ENCODE measurements around the gene ZBTB24. TPM values are rescaled to one million over a fixed set of nuclear protein-coding genes. Genes with fewer than 3 reads are reported as not detected.

The ZBTB24 gene
- total RNA-seq, 1 donor from 2014 or later = 4.7 TPM

- Histone ChIP-seq H3K4me3 (ENCODE audit: low read length in 3 of 3) (no peak overlapping the region), H3K9me3 (ENCODE audit: control insufficient read depth in 3 of 3, low read length in 3 of 3) (no peaks in the 10 kb centered on the region), H3K4me1 (ENCODE audit: control insufficient read depth in 3 of 3, insufficient read depth in 3 of 3, low read length in 3 of 3) (peaks cover 19 to 22% (median 20%) of the 10 kb centered on the region in 3 donors), H3K9ac (ENCODE audit: low read depth in 1 of 3, low read length in 3 of 3) (no peak overlapping the region), H3K36me3 (ENCODE audit: control insufficient read depth in 3 of 3, insufficient read depth in 3 of 3, low read length in 3 of 3) (peaks cover 0 to 12% (median 10%) of the 10 kb centered on the region in 3 donors), H3K27me3 (ENCODE audit: control insufficient read depth in 3 of 3, insufficient read depth in 3 of 3, low read length in 3 of 3) (no peaks in the 10 kb centered on the region), H3K27ac (ENCODE audit: low read depth, low read length) (no peak overlapping the region)
Observed at GRCh38 chr6:109485266-109485935, 2.4 kb upstream of the ZBTB24 start.

DNA sequence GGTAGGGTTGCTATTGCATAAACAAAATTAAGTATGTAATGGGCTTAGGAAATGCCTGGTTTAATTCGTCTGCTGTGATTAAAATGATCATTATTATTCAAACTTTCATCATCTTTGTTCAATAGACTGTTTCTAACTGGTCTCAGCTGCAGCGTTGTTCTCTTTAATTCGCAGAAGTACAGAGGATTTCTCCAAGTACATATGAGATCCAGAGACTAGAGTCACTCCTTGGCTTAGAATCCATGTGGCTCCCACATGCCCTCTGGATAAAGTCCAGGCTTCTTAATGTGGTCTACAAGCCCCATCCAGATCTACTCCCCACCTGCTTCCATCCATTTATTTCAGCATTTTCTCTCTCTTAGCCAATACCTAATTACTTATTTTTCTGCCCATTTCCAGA lies 1.1 kb upstream of the ZBTB24 start:
- Histone ChIP-seq H3K4me3 (ENCODE audit: low read length in 3 of 3) (peak overlapping the region in 2 of 3 donors; percentile 69 to 80), H3K27ac (ENCODE audit: low read depth, low read length) (no peak overlapping the region), H3K27me3 (ENCODE audit: control insufficient read depth in 3 of 3, insufficient read depth in 3 of 3, low read length in 3 of 3) (no peaks in the 10 kb centered on the region), H3K9me3 (ENCODE audit: control insufficient read depth in 3 of 3, low read length in 3 of 3) (no peaks in the 10 kb centered on the region), H3K36me3 (ENCODE audit: control insufficient read depth in 3 of 3, insufficient read depth in 3 of 3, low read length in 3 of 3) (peaks cover 0 to 16% (median 10%) of the 10 kb centered on the region in 3 donors), H3K4me1 (ENCODE audit: control insufficient read depth in 3 of 3, insufficient read depth in 3 of 3, low read length in 3 of 3) (peaks cover 26 to 30% (median 29%) of the 10 kb centered on the region in 3 donors), H3K9ac (ENCODE audit: low read depth in 1 of 3, low read length in 3 of 3) (peak overlapping the region in 2 of 3 donors; percentile 65 to 75)

GRCh38 chr6:109483735-109484057 lies 677 bp upstream of the ZBTB24 start:
- H3K9ac ChIP-seq (ENCODE audit: low read depth in 1 of 3, low read length in 3 of 3) = peak overlapping the region; percentile 65 to 75 (median 71)
- H3K4me1 ChIP-seq (ENCODE audit: control insufficient read depth in 3 of 3, insufficient read depth in 3 of 3, low read length in 3 of 3) = peaks cover 28 to 32% (median 30%) of the 10 kb centered on the region in 3 donors
- no peak overlapping the region for H3K27ac ChIP-seq (ENCODE audit: low read depth, low read length)
- peak overlapping the region; percentile 63 to 80 (median 69) for H3K4me3 ChIP-seq (ENCODE audit: low read length in 3 of 3)
- no peaks in the 10 kb centered on the region for H3K9me3 ChIP-seq (ENCODE audit: control insufficient read depth in 3 of 3, low read length in 3 of 3)
- peaks cover 0 to 16% (median 10%) of the 10 kb centered on the region in 3 donors for H3K36me3 ChIP-seq (ENCODE audit: control insufficient read depth in 3 of 3, insufficient read depth in 3 of 3, low read length in 3 of 3)
- no peaks in the 10 kb centered on the region for H3K27me3 ChIP-seq (ENCODE audit: control insufficient read depth in 3 of 3, insufficient read depth in 3 of 3, low read length in 3 of 3)

- peaks cover 12 to 16% (median 13%) of the 10 kb centered on the region in 3 donors for H3K36me3 ChIP-seq (ENCODE audit: control insufficient read depth in 3 of 3, insufficient read depth in 3 of 3, low read length in 3 of 3)
Observed at GRCh38 chr6:109480993-109481480, 2.0 kb downstream of the ZBTB24 start.

DNA sequence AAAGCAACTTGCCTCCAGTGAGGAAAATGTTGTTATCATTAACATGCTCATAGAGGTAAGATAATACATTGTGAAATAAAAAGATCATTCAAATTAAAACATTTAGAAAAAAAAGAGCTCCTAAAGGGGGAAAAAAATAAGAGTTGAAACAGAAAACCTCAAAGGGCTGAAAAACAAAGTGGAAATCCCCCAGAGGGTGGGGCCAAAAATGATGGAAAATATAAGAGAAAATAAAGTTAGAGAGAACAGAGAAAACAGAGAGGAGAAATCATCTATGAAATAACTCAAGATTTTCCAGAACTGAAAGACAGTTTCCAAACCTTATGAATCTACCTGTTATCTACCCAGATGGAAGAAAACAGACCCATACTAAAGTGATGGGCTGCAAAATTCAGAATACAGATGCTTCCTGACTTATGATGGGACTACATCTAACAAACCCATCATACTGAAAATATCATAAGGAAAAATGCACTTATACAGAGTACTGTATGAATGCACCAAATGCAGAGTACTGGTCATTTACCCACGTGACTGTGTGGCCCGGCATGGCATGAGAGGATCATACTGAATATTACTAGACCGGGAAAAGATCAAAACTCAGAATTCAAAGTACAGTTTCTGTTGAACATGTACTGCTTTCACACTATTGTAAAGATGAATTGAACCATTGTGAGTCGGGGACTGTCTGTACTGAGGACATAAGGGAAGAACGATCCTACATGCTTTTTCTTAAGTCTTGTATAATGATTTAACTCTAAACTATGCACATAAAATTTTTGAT lies 4.0 kb downstream of the ZBTB24 start:
- Histone ChIP-seq H3K4me3 (ENCODE audit: low read length in 3 of 3) (no peak overlapping the region), H3K27me3 (ENCODE audit: control insufficient read depth in 3 of 3, insufficient read depth in 3 of 3, low read length in 3 of 3) (no peaks in the 10 kb centered on the region), H3K27ac (ENCODE audit: low read depth, low read length) (no peak overlapping the region), H3K4me1 (ENCODE audit: control insufficient read depth in 3 of 3, insufficient read depth in 3 of 3, low read length in 3 of 3) (peaks cover 30 to 40% (median 31%) of the 10 kb centered on the region in 3 donors), H3K9me3 (ENCODE audit: control insufficient read depth in 3 of 3, low read length in 3 of 3) (no peaks in the 10 kb centered on the region), H3K36me3 (ENCODE audit: control insufficient read depth in 3 of 3, insufficient read depth in 3 of 3, low read length in 3 of 3) (peaks cover 20 to 27% (median 26%) of the 10 kb centered on the region in 3 donors), H3K9ac (ENCODE audit: low read depth in 1 of 3, low read length in 3 of 3) (no peak overlapping the region)

More at GRCh38 chr6:109480993-109481480, 2.0 kb downstream of the ZBTB24 start:
- Histone ChIP-seq H3K9me3 (ENCODE audit: control insufficient read depth in 3 of 3, low read length in 3 of 3) (no peaks in the 10 kb centered on the region), H3K27me3 (ENCODE audit: control insufficient read depth in 3 of 3, insufficient read depth in 3 of 3, low read length in 3 of 3) (no peaks in the 10 kb centered on the region), H3K9ac (ENCODE audit: low read depth in 1 of 3, low read length in 3 of 3) (no peak overlapping the region), H3K4me1 (ENCODE audit: control insufficient read depth in 3 of 3, insufficient read depth in 3 of 3, low read length in 3 of 3) (peaks cover 30 to 40% (median 31%) of the 10 kb centered on the region in 3 donors), H3K4me3 (ENCODE audit: low read length in 3 of 3) (peak overlapping the region; percentile 30 to 55 (median 32)), H3K27ac (ENCODE audit: low read depth, low read length) (no peak overlapping the region)

DNA sequence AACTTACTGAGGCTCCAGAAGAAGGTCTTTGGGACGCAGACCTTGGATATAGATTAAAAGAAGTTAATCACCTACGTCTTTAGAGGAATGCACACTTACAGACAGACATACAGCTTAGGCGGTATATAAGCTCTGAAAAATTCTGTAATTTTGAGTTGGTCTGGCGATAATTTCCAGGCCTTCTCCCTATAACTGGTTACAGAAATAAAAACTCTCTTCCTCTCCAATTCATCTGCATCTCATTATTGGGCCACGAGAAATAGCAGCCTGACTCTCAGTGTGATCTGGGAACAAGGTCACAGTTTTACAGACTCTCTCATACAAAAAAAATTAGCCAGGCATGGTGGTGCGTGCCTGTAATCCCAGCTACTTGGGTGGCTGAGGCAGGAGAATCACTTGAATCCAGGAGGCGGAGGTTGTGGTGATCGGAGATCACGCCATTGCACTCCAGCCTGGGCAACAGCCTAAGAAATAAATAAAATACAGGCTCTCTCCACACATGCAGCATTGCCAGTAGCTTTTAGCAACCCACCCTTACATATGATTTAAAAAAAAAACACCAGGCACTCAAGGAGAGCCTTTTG lies 4.7 kb downstream of the ZBTB24 start:
- H3K27ac ChIP-seq (ENCODE audit: low read depth, low read length) = no peak overlapping the region
- no peaks in the 10 kb centered on the region for H3K27me3 ChIP-seq (ENCODE audit: control insufficient read depth in 3 of 3, insufficient read depth in 3 of 3, low read length in 3 of 3)
- peaks cover 26 to 35% (median 30%) of the 10 kb centered on the region in 3 donors for H3K4me1 ChIP-seq (ENCODE audit: control insufficient read depth in 3 of 3, insufficient read depth in 3 of 3, low read length in 3 of 3)
- no peak overlapping the region for H3K9ac ChIP-seq (ENCODE audit: low read depth in 1 of 3, low read length in 3 of 3)
- no peaks in the 10 kb centered on the region for H3K9me3 ChIP-seq (ENCODE audit: control insufficient read depth in 3 of 3, low read length in 3 of 3)
- H3K4me3 ChIP-seq (ENCODE audit: low read length in 3 of 3) = no peak overlapping the region
- peaks cover 26 to 34% (median 29%) of the 10 kb centered on the region in 3 donors for H3K36me3 ChIP-seq (ENCODE audit: control insufficient read depth in 3 of 3, insufficient read depth in 3 of 3, low read length in 3 of 3)

- no peaks in the 10 kb centered on the region for H3K9me3 ChIP-seq (ENCODE audit: control insufficient read depth in 3 of 3, low read length in 3 of 3)
- H3K9ac ChIP-seq (ENCODE audit: low read depth in 1 of 3, low read length in 3 of 3) = no peak overlapping the region
- peaks cover 31 to 40% (median 34%) of the 10 kb centered on the region in 3 donors for H3K36me3 ChIP-seq (ENCODE audit: control insufficient read depth in 3 of 3, insufficient read depth in 3 of 3, low read length in 3 of 3)
- H3K4me3 ChIP-seq (ENCODE audit: low read length in 3 of 3) = no peak overlapping the region
- no peak overlapping the region for H3K27ac ChIP-seq (ENCODE audit: low read depth, low read length)
- H3K27me3 ChIP-seq (ENCODE audit: control insufficient read depth in 3 of 3, insufficient read depth in 3 of 3, low read length in 3 of 3) = no peaks in the 10 kb centered on the region
- peaks cover 26 to 35% (median 30%) of the 10 kb centered on the region in 3 donors for H3K4me1 ChIP-seq (ENCODE audit: control insufficient read depth in 3 of 3, insufficient read depth in 3 of 3, low read length in 3 of 3)
Observed at GRCh38 chr6:109477725-109478124, 5.3 kb downstream of the ZBTB24 start.

- Histone ChIP-seq H3K9me3 (ENCODE audit: control insufficient read depth in 3 of 3, low read length in 3 of 3) (no peaks in the 10 kb centered on the region), H3K9ac (ENCODE audit: low read depth in 1 of 3, low read length in 3 of 3) (no peak overlapping the region), H3K36me3 (ENCODE audit: control insufficient read depth in 3 of 3, insufficient read depth in 3 of 3, low read length in 3 of 3) (peaks cover 37 to 45% (median 39%) of the 10 kb centered on the region in 3 donors), H3K4me3 (ENCODE audit: low read length in 3 of 3) (no peak overlapping the region), H3K4me1 (ENCODE audit: control insufficient read depth in 3 of 3, insufficient read depth in 3 of 3, low read length in 3 of 3) (peaks cover 26 to 35% (median 29%) of the 10 kb centered on the region in 3 donors), H3K27ac (ENCODE audit: low read depth, low read length) (no peak overlapping the region), H3K27me3 (ENCODE audit: control insufficient read depth in 3 of 3, insufficient read depth in 3 of 3, low read length in 3 of 3) (no peaks in the 10 kb centered on the region)
Observed at GRCh38 chr6:109477184-109477583, 5.8 kb downstream of the ZBTB24 start.

GRCh38 chr6:109475625-109476024 lies 7.4 kb downstream of the ZBTB24 start:
- Histone ChIP-seq H3K9ac (ENCODE audit: low read depth in 1 of 3, low read length in 3 of 3) (no peak overlapping the region), H3K36me3 (ENCODE audit: control insufficient read depth in 3 of 3, insufficient read depth in 3 of 3, low read length in 3 of 3) (peaks cover 42 to 54% (median 51%) of the 10 kb centered on the region in 3 donors), H3K27ac (ENCODE audit: low read depth, low read length) (no peak overlapping the region), H3K4me3 (ENCODE audit: low read length in 3 of 3) (no peak overlapping the region), H3K4me1 (ENCODE audit: control insufficient read depth in 3 of 3, insufficient read depth in 3 of 3, low read length in 3 of 3) (peaks cover 13 to 20% (median 14%) of the 10 kb centered on the region in 3 donors), H3K9me3 (ENCODE audit: control insufficient read depth in 3 of 3, low read length in 3 of 3) (no peaks in the 10 kb centered on the region), H3K27me3 (ENCODE audit: control insufficient read depth in 3 of 3, insufficient read depth in 3 of 3, low read length in 3 of 3) (no peaks in the 10 kb centered on the region)
